Activated naive CD8-positive, alpha-beta T cell treated with anti-CD3 and anti-CD28 coated beads, Interleukin-2, amount 10 ng/mL, durations not matched to agents 7 days and 5 days (primary cell): ENCODE measurements around the gene PCBP3. TPM values are rescaled to one million over a fixed set of nuclear protein-coding genes. Genes with fewer than 3 reads are reported as not detected.

Experiments used
- total RNA-seq, 2 experiments: library from RNA; stranded (reverse); gene quantifications; one replicate each; pipeline ENCODE4 v1.2.3, GENCODE V29; 2021

The PCBP3 gene
- total RNA-seq, 2 experiments from 2014 or later: 1.2 TPM; not detected in 1

Other genes with a start within 250 kb of the PCBP3 start
- 10 to 100 TPM; 12.5 to 12.8 TPM for gene COL18A1, start 238.6 kb upstream of the PCBP3 start, total RNA-seq
- gene SLC19A1, start 101.3 kb upstream of the PCBP3 start, total RNA-seq: 10 to 100 TPM; 34.3 to 38.4 TPM